Stimulated activated CD4-positive, alpha-beta T cell treated with anti-CD3 and anti-CD28 coated beads, Interleukin-4, amount 100 ng/mL, for 24 hours (primary cell): ENCODE data around the gene KCNIP3.
A peak's percentile ranks its signal among the peaks of the same experiment; 100 is the strongest.

Experiments used
- DNase-seq: peaks from one replicate; pipeline ENCODE4 v3.0.0-alpha.2; 2020

Gene KCNIP3

GRCh38 chr2:95329891-95330793 lies 33.0 kb downstream of the KCNIP3 start:
- no peak for DNase-seq

GRCh38 chr2:95330794-95331338 lies 33.7 kb downstream of the KCNIP3 start:
- no peak for DNase-seq

- DNase-seq: no peak
These were observed 34.5 kb downstream of the KCNIP3 start for GRCh38 chr2:95331606-95332005.

- DNase-seq: no peak
These were observed 34.9 kb downstream of the KCNIP3 start for GRCh38 chr2:95332036-95332435.

GRCh38 chr2:95333056-95333455 lies 35.9 kb downstream of the KCNIP3 start:
- no peak for DNase-seq

GRCh38 chr2:95333888-95334338 lies 36.8 kb downstream of the KCNIP3 start:
- DNase-seq: no peak

- DNase-seq: no peak
These were observed 37.9 kb downstream of the KCNIP3 start for GRCh38 chr2:95334916-95335641.

GRCh38 chr2:95336406-95336805 lies 39.3 kb downstream of the KCNIP3 start:
- no peak for DNase-seq

GRCh38 chr2:95337829-95338228 lies 40.7 kb downstream of the KCNIP3 start:
- no peak for DNase-seq

- no peak for DNase-seq
These were observed 45.6 kb downstream of the KCNIP3 start for GRCh38 chr2:95342556-95343320.

- DNase-seq: no peak
These were observed 46.5 kb downstream of the KCNIP3 start for GRCh38 chr2:95343429-95344214.

- DNase-seq: no peak
These were observed 47.1 kb downstream of the KCNIP3 start for GRCh38 chr2:95344215-95344583.

GRCh38 chr2:95344656-95345055 lies 47.5 kb downstream of the KCNIP3 start:
- DNase-seq: no peak

- DNase-seq: no peak
These were observed 48.0 kb downstream of the KCNIP3 start for GRCh38 chr2:95345081-95345562.

GRCh38 chr2:95345563-95346230 lies 48.5 kb downstream of the KCNIP3 start:
- DNase-seq: peak; percentile 56

GRCh38 chr2:95346231-95346737 lies 49.1 kb downstream of the KCNIP3 start:
- no peak for DNase-seq

GRCh38 chr2:95346738-95347671 lies 49.9 kb downstream of the KCNIP3 start:
- DNase-seq: no peak

- DNase-seq: no peak
These were observed 50.8 kb downstream of the KCNIP3 start for GRCh38 chr2:95347681-95348608.
